K562 (cell line): ENCODE results near the gene DNER. TPM values are rescaled to one million over a fixed set of nuclear protein-coding genes. Genes with fewer than 3 reads are reported as not detected.

ENCODE experiments used
- PHF21A ChIP-seq: fragments of 450-650 bp; IDR thresholded peaks from 2 replicates; pipeline ENCODE4 v1.6.1; 2017; ENCODE audit warnings: low read depth, borderline replicate concordance
- RAD21 ChIP-seq, 2 experiments: fragments of 250-450 bp in 1 of 2; fragments of 450-650 bp in 1 of 2; sonication (Bioruptor Pico) in 1 of 2; formaldehyde crosslinking in 1 of 2; IDR thresholded peaks in 1 of 2; conservative IDR thresholded peaks in 1 of 2; 2 replicates each; pipeline versions ENCODE4 v1.4.0 to v1.8.0; 2020 to 2022; ENCODE audit warnings: mild to moderate bottlenecking in 2 of 2, moderate library complexity in 1 of 2
- RBFOX2 ChIP-seq: fragments of 200-400 bp; formaldehyde crosslinking; IDR thresholded peaks from 2 replicates; pipeline ENCODE4 v1.6.1; 2017; ENCODE audit warnings: low read depth, mild to moderate bottlenecking, low read length, moderate library complexity
- THAP12 ChIP-seq: fragments of 250-450 bp; sonication (Bioruptor Pico); IDR thresholded peaks from 2 replicates; pipeline ENCODE4 v1.9.0; 2021; ENCODE audit warnings: mild to moderate bottlenecking, inconsistent platforms
- TSHZ1 ChIP-seq: fragments of 250-450 bp; sonication (Bioruptor Pico); IDR thresholded peaks from 2 replicates; pipeline ENCODE4 v1.4.0; 2020; ENCODE audit warnings: mild to moderate bottlenecking, moderate library complexity
- polyA plus RNA-seq, 8 experiments: library from polyadenylated mRNA; depleted of rRNA in 4 of 8; stranded (reverse) in 5 of 8; unstranded in 3 of 8; fragments of >200 nt; fragmentation: Nextera tagmentation in 2 of 8; fragmentation: Illumina TruSeq in 1 of 8; extraction: Ambion mirVana in 2 of 8; extraction: Trizol in 1 of 8; gene quantifications; 2 replicates each; pipeline versions ENCODE4 v1.2.1 to v1.2.3, GENCODE V29; 2011 to 2014; ENCODE audit warnings: inconsistent platforms in 1 of 8, missing spikeins in 1 of 8
- total RNA-seq, 7 experiments: library from RNA; depleted of rRNA in 6 of 7; stranded (reverse); fragments of >200 nt in 6 of 7; fragmentation: Illumina TruSeq in 2 of 7; extraction: Trizol in 2 of 7; gene quantifications; 2 replicates each; pipeline versions ENCODE4 v1.2.1 to v1.2.3, GENCODE V29; 2011 to 2021; ENCODE audit warnings: low replicate concordance in 1 of 7

Gene DNER
- total and polyA plus RNA-seq, 9 of the 15 experiments (the other 6 are each of a cell fraction or from before 2014, with no cell fraction given): not detected

GRCh38 chr2:229620759-229621158 lies 93.6 kb downstream of the DNER start (continued):
- no peak for TF ChIP-seq TSHZ1 (CRISPR knock-in tag)
- no peak for TF ChIP-seq RBFOX2
- TF ChIP-seq PHF21A: no peak
- TF ChIP-seq THAP12 (CRISPR knock-in tag): no peak
- TF ChIP-seq RAD21 (CRISPR knock-in tag; conservative IDR thresholded peaks at IDR 0.05 in 1 of 2, IDR thresholded peaks at IDR 0.05 in 1 of 2): no peak
